ENCODE measurements around the gene TNIP1.
A peak's percentile ranks its signal among the peaks of the same experiment; 100 is the strongest.

Gene TNIP1, protein sequence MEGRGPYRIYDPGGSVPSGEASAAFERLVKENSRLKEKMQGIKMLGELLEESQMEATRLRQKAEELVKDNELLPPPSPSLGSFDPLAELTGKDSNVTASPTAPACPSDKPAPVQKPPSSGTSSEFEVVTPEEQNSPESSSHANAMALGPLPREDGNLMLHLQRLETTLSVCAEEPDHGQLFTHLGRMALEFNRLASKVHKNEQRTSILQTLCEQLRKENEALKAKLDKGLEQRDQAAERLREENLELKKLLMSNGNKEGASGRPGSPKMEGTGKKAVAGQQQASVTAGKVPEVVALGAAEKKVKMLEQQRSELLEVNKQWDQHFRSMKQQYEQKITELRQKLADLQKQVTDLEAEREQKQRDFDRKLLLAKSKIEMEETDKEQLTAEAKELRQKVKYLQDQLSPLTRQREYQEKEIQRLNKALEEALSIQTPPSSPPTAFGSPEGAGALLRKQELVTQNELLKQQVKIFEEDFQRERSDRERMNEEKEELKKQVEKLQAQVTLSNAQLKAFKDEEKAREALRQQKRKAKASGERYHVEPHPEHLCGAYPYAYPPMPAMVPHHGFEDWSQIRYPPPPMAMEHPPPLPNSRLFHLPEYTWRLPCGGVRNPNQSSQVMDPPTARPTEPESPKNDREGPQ

DNA sequence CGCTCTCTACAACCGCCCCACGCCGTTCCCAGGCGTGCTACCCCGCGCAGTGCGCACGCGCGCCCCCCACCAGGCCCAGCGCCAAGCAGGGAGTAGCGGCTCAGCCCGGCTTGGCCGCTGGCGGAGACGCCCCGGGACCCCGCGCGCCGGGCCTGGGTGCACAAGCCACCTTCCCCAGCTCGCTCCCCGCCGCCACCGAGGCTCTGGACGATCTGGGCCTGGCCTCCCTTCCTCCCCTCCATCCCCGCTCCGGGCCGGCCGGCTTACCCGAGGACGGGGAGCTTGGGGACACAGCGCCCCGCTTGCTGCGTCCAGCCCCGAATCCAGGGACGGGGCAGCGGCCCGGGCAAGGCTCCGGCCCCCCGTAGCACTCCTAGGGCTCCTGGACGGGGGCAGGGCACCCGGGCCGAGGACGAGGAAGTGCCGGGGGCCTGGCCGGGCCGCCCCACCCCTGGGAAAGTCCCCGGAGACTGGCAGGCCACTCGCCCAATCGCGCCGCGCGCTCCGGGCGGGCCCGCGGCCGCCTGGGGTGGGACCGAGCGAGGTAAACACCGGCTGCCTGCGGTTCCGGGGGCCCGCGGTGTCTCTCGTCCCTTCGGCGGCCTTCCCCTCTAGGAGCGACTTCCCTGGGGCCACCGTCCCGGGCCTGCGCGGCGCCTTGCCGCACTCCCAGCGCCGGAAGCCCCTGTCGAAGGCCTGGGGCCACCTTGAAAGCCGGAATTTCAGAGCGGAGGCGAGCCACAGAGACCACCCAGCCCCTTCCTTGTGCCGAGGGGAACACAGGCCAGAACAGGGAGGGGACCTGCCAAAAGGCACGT, at the start of gene TNIP1:
Gene TNIP1 (minus strand): TSS at position 422 of the 818 bp plus-strand sequence. CDS start 15,939 bp downstream, outside the sequence.
- DNase-seq (ENCODE audit: low read depth in 2 of 2, low spot score in 1 of 2): peak; percentile 74 to 89

DNA sequence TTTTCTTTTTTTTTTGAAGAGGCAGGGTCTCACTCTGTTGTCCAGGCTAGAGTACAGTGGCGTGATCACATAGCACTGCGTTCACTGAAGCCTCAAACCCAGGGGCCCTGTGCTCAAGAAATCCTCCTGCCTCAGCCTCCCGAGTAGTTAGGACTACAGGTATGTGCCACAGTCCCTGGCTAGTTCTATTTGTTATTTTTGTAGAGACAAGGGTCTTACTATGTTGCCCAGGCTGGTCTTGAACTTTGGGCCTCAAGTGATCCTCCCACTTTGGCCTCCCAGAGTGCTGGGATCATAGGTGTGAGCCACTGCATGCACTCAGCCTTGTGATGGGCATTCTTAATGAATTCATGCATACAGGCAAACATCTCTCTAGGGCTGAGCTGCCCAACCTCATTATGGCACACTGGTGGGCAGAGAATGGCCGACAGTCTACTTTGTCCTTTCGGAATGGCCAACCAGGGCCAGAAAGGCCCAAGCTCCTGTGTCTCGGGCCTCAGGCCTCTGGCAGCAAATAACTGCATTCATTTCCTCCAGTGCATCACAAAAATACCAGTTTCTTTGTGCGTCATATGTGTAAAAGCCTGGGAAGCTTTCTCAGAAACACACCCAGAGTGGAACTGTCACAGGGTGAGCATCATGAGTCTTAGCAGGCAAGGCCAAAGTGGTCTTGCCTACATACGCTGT, 49.5 kb upstream of the TNIP1 start:
- no peak for DNase-seq (ENCODE audit: low read depth in 2 of 2, low spot score in 1 of 2)

- DNase-seq (ENCODE audit: low read depth in 2 of 2, low spot score in 1 of 2): no peak
Observed at GRCh38 chr5:151128817-151129216, 48.0 kb upstream of the TNIP1 start.

DNA sequence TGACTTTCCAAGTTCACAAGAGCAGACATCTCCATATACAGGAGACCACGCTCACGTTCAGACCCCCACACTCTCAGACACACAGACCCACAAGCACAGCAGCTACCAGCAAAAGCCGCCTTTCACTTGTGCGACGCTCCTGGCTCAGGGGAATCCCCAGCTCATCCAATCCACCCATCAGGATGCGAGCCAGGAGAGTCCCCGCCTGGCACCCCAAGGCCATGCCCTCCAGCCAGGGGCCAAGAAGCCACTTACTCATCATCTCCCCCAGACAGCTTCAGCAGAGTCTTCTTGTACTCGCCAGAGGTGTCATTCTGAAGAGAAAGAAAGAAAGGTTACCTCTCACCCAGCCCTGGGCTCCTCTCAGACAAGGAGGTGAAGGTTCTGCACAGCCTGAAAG, 47.1 kb upstream of the TNIP1 start:
- DNase-seq (ENCODE audit: low read depth in 2 of 2, low spot score in 1 of 2): no peak

GRCh38 chr5:151126199-151126645, 45.4 kb upstream of the TNIP1 start:
- peak in 1 of 2 donors; percentile 36 for DNase-seq (ENCODE audit: low read depth in 2 of 2, low spot score in 1 of 2)

- DNase-seq (ENCODE audit: low read depth in 2 of 2, low spot score in 1 of 2): no peak
Observed at GRCh38 chr5:151125421-151125820, 44.6 kb upstream of the TNIP1 start.

DNA sequence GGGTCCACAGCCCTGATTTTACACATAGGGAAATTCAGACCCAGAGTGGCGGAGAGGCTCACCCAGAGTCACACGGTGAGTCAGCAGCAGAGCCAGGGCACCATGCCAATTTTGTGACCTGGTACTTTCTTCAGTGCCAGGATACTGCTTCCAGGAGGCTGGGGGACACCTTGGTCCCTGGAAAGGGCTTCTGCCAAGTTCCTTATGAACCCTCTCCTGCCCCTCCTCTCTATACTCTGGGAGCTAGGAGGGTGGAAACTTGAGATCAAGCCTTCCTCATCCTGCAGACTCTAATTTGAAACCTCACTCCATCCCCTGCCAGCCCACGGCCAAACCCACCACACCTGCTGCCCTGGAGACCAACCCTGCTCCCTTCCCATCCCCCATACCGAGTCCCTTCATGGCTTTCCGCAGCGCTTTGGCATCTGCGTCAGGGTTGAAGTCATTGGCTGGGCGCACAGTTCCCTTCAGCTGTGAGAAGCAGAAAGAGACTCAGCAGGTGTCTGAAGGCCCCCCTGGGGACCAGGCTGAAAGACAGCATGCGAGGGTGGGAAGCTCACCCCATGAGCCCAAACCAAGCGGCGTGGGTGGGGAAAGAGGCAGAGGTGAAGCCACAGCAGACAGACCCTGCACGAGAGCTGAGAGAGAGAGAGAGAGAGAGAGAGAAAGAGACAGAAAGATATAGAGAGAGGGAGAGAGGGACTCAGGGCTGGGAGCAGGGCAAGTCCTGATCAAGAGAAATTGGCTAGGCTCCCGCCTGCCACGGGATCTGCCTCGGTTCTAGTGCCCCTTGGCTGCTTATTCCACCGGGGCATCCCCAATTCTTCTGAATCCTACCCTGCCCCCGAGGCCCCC, 43.3 kb upstream of the TNIP1 start:
- peak in 1 of 2 donors; percentile 76 for DNase-seq (ENCODE audit: low read depth in 2 of 2, low spot score in 1 of 2)

DNA sequence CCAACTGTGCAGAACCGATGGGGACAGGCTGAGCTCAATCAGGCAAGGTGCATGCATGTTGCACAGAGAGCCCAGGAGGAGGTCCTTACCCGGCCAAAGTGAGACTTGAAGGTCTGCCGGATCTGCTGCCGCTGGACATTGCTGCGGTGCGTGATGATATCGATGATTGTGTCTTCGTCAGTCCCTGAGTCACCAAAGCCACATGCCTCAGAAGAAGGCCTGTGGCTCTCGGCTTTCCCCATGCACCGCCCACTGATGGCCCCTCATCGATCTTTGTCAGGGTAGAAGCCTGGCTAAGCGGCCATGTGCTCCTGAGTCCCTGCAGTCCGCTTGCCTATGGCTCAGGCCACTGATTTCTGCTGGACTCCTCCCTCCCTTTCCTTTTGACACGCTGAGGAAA, 42.0 kb upstream of the TNIP1 start:
- DNase-seq (ENCODE audit: low read depth in 2 of 2, low spot score in 1 of 2): no peak

- no peak for DNase-seq (ENCODE audit: low read depth in 2 of 2, low spot score in 1 of 2)
Observed at GRCh38 chr5:151121665-151122064, 40.8 kb upstream of the TNIP1 start.

DNA sequence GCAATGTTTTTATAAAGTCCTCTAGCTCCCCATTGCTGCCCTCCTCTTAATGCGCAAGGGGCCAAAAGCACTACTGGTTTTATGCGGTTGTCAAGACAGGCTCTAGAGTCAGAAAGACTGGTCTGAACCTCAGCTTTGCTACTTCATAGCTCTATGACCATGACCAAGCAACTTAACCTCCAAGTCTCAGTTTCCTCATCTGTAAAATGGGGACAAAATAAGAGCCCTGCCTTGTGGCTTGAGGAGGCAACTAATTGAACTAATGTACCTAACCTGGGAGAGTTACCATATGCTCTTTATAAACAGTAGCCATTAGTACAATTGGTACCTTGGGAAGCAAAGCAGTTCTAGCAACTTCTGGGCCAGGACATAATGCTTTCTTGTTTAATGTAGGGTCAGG, 40.3 kb upstream of the TNIP1 start:
- DNase-seq (ENCODE audit: low read depth in 2 of 2, low spot score in 1 of 2): no peak

DNA sequence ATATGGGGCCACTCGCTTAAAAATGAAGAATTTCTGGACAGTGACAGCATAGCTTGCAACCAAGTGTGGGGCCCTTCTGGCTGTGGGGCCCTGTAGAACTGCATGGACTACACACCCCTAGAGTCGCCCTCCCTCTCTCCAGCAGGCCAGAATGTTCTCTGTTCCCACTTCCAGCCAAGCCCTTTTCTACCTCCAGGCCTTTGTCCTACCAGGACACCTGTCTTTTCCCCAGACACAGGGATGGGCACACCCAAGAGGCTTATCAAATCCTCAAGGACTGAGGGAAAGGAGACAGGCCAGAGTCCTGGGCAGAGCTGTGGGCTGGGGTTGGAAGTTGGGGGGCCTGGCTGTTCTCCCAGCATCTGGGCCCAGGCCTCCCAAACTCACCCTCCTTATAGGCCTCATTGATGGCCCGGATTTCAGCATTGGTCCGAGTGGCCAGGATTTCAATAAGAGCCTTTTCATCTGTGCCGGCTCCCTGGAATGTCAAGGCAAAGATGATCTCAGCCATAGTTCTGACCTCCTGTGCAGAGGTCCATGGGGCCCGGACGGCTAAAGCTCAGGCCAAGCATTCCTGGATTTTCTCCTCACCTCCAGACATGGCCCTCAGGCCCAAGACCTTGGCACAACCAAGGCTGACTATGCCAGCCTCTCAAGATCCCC, 38.2 kb upstream of the TNIP1 start:
- no peak for DNase-seq (ENCODE audit: low read depth in 2 of 2, low spot score in 1 of 2)

DNA sequence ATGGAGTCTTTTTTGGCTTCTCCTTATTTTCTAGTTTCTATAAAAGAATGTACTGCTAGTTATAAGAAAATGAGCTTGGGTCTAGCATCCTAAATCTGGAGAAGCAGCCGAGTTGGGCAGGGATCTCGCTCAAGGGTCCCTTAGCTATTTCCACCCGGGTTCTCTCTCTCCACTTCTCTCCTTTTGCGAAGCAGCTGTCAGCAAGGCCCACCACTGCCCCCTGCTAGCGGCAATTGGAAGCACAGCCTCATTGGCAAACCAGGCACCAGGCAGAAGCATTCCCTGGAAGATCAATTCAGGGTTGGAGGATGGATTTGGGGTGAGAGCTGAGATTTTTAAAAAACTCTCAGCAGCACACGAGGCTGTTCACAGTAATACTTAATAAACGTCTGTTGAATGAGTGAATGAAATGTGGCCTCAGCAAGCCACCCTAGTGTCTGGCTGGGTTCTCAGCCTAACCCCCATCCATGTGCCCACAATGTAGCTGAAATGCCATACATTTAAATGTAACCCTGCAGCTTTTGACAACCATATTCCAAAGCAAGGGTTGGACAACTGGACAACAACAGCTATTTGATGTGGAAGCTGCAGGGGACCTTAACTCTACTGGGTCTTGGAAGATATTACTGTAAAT, 34.6 kb upstream of the TNIP1 start:
- peak; percentile 47 to 58 for DNase-seq (ENCODE audit: low read depth in 2 of 2, low spot score in 1 of 2)

DNA sequence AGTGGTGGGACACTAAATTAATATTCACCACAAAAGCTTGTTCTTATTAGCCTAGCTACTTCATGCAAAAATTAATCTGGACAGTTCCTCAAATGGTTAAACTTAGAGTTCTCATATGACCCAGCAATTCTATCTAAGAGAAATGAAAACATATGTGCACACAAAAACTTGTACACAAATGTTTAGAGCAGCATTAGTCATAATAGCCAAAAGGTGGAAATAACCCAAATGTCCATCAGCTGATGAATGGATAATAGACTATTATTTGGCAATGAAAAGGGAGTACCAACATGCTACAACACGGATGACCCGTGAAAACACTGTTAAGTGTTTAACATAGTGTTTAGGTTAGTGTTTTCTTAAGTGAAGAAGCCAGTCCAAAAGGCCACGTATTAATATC, 32.8 kb upstream of the TNIP1 start:
- DNase-seq (ENCODE audit: low read depth in 2 of 2, low spot score in 1 of 2): no peak

DNA sequence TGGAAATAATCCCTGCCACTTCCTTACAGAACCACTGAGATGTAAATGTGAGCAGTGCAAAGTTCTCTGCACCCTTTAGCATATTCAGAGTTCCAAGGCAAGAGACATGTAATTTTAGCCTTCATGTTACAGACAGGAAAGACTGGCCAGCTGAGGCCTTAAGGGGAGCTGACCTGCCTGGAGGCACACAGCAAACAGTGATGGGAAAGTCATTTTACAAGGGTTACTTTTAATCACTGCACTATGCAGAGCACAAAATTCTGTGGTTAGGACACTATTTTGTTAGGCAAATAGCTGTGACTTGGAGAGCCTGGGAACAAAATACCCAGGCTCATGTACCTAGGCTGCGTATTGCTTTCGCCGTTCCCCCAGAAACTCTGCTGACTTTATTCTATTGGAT, 30.2 kb upstream of the TNIP1 start:
- no peak for DNase-seq (ENCODE audit: low read depth in 2 of 2, low spot score in 1 of 2)

DNA sequence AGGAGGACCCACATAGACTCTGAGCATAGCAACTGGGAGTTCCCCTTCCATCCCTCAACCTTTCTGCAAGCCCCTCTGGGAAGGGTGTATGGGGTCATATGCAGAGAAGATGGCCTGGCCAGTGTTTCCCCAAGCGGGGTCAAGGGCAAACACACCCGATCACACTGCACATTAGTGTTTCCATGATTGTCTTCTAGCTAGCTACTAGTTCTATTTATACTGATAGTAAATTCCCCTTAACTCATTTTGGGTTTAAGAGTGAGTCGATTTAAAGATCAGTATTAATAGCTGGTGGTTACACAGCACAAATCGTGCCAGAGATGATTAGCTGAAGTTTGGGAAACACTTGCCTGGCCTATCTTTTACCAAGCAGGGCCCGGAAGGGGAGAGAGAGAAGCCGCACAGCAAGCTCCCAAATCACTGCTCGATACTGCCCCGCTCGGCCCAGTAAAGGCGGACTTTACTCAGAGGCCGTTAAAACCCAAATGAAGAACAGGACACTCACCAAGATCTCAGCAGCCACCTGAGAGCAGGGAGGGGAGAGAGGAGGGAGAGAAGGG, 29.4 kb upstream of the TNIP1 start:
- no peak for DNase-seq (ENCODE audit: low read depth in 2 of 2, low spot score in 1 of 2)

DNA sequence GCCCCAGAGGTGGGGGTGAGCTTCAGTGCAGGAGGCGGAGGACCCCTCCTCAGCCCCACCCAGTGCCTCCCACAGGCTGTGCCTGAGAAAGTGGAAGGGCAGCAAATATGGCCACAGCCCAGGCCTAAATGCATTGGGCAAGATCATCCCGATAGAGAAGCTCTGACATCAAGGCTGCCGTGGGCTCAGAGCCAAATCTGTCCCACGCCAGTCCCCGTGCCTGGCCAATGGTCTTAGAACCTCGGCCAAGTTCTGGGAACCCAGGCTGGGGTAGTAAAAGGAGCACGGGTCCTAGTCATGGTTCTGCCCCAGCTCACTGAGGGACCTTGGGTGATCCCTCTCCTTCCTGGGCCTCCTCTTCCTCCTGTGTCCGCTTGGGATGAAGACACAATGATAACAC, 27.7 kb upstream of the TNIP1 start:
- DNase-seq (ENCODE audit: low read depth in 2 of 2, low spot score in 1 of 2): no peak

DNA sequence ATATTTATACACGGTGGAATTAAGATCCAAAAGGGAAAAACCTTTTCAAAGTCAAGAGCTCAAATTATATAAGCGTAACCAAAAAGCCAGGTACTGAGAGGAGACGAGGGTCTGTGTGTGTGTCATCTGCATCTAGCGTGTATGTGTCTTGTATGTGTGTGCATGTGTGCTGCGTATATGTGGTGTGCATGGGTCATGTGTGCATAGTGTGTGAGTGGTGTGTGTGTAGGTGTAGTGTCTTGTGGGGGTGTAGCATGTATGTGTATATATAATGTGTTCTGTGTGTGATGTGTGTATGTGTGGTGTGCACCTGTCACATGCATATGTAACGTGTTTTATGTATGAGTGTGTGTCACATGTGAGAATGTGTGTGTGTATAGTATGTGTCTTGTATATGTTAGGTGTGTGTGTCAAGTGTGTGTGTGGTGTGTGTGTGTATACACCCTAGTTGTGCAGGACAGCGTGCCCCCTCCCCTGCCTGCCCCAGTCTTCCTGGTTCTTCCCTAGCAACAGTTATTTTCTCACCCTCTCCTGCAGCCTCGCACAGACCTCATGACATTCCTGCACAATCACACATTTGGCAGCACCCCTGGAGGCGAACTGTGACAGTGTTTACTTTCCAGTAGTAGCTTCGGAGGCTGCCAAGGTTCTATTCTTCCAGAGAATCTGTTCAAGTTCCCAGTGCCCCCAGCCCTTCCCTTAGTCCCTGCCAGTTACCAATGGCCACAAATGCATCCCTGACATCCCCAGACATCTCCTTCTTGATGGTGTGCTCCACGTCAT, 27.1 kb upstream of the TNIP1 start:
- DNase-seq (ENCODE audit: low read depth in 2 of 2, low spot score in 1 of 2): no peak

GRCh38 chr5:151107084-151107483, 26.2 kb upstream of the TNIP1 start:
- DNase-seq (ENCODE audit: low read depth in 2 of 2, low spot score in 1 of 2): no peak

All from stimulated activated CD8-positive, alpha-beta memory T cell treated with anti-CD3 and anti-CD28 coated beads, Interleukin-4, amount 100 ng/mL, for 4 hours (primary cell).